ENCODE data around the gene PDE4D.

GRCh38 chr5:59054963-59055528 lies 838.5 kb downstream of the PDE4D start:
- no peak for TF ChIP-seq POLR2AphosphoS5 (IDR thresholded peaks at IDR 0.05; ENCODE audit: low read depth, low read length)
- no peak for TF ChIP-seq SIN3A (IDR thresholded peaks at IDR 0.05; ENCODE audit: borderline replicate concordance, insufficient read depth, low read length)
- no peak for TF ChIP-seq REST (IDR thresholded peaks at IDR 0.05; ENCODE audit: insufficient read depth in 1 of 2, low read depth in 2 of 2, low read length in 2 of 2)
